Smooth muscle cell (in vitro differentiated cells): ENCODE data around the gene SERTM2. TPM values are rescaled to one million over a fixed set of nuclear protein-coding genes. Genes with fewer than 3 reads are reported as not detected.

Experiments used
- DNase-seq: peaks from one replicate; lab custom pipeline; 2025; ENCODE audit not compliant: unreplicated experiment; lab: John Stamatoyannopoulos, UW
- H2AFZ ChIP-seq: fragments of 200-600 bp; sonication (generic); 2 replicates; pipeline ENCODE4 v1.6.0; 2016; ENCODE audit warnings: antibody characterized with exemption, low read depth, mild to moderate bottlenecking
- H3F3A ChIP-seq: fragments of 200-600 bp; sonication (generic); 2 replicates; pipeline ENCODE4 v1.6.0; 2017; ENCODE audit warnings: antibody characterized with exemption, low read depth
- H3K27ac ChIP-seq: fragments of 200-600 bp; sonication (generic); 2 replicates; pipeline ENCODE4 v1.5.1; 2016; ENCODE audit warnings: low read depth, mild to moderate bottlenecking
- H3K27me3 ChIP-seq: fragments of 200-600 bp; sonication (generic); 2 replicates; pipeline ENCODE4 v1.6.1; 2016; ENCODE audit warnings: low read depth, mild to moderate bottlenecking
- H3K36me3 ChIP-seq: fragments of 200-600 bp; sonication (generic); 2 replicates; pipeline ENCODE4 v1.5.1; 2016; ENCODE audit warnings: low read depth
- H3K4me1 ChIP-seq: fragments of 200-600 bp; sonication (generic); 2 replicates; pipeline ENCODE4 v1.5.1; 2016; ENCODE audit warnings: low read depth
- H3K4me2 ChIP-seq: fragments of 200-600 bp; sonication (generic); 2 replicates; pipeline ENCODE4 v1.6.0; 2016; ENCODE audit warnings: mild to moderate bottlenecking
- H3K4me3 ChIP-seq: fragments of 200-600 bp; sonication (generic); 2 replicates; pipeline ENCODE4 v1.5.1; 2016; ENCODE audit warnings: mild to moderate bottlenecking
- H3K79me2 ChIP-seq: fragments of 200-600 bp; sonication (generic); 2 replicates; pipeline ENCODE4 v1.6.0; 2016; ENCODE audit warnings: low read depth, mild to moderate bottlenecking
- H3K9ac ChIP-seq: fragments of 200-600 bp; sonication (generic); 2 replicates; pipeline ENCODE4 v1.6.0; 2016; ENCODE audit warnings: low read depth
- H3K9me3 ChIP-seq: fragments of 200-600 bp; sonication (generic); replicated peaks from 2 replicates; pipeline ENCODE4 v1.5.1; 2016; ENCODE audit warnings: low read depth
- H4K20me1 ChIP-seq: fragments of 200-600 bp; sonication (generic); 2 replicates; pipeline ENCODE4 v1.6.0; 2016; ENCODE audit warnings: low read depth
- CTCF ChIP-seq: fragments of 200-600 bp; sonication (generic); IDR thresholded peaks from 2 replicates; pipeline ENCODE4 v1.5.1; 2017; ENCODE audit warnings: borderline replicate concordance, mild to moderate bottlenecking, antibody characterized with exemption; ENCODE audit not compliant: insufficient read depth, poor library complexity, severe bottlenecking
- WGBS: methylation state at CpG from one replicate; pipeline ENCODE4 v1.1.7; 2016; ENCODE audit warnings: low lambda C conversion rate; 5-methylcytosine and 5-hydroxymethylcytosine counted together
- polyA plus RNA-seq: library from polyadenylated mRNA; unstranded; fragments of >200 nt; fragmentation: Nextera tagmentation; extraction: Ambion mirVana; gene quantifications from 2 replicates; pipeline ENCODE4 v1.2.1, GENCODE V29; 2016
- total RNA-seq: library from RNA; depleted of rRNA; stranded (reverse); fragments of >200 nt; gene quantifications from 2 replicates; pipeline ENCODE4 v1.2.3, GENCODE V29; 2014

The SERTM2 gene
- total and polyA plus RNA-seq, 2 experiments from 2014 or later, result 0.31 to 0.55 TPM

DNA sequence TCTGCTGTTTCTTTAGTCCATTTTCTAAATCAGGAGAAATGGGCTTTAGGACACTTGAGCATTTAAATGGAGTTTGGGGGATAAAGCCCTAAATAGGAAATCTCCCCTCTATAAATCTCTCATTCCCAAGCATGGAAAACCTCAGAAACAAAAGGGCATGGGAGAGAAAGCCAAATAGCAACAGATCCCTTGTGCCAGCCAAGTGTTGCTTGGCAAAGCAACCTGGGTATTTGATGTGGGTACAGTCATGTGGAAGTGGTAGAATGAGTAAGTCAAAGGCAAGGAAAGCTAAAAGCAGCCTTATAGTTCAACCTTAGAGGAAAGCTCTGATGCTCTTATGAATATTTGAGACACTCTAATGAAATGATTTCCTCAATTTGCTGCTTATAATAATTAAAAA is 29.5 kb upstream of the SERTM2 start:
- H3K4me2 ChIP-seq, result no peak overlapping the region
- H3K36me3 ChIP-seq, result no peaks in the 10 kb centered on the region
- H3K27me3 ChIP-seq, result no peaks in the 10 kb centered on the region
- no peak for DNase-seq
- H4K20me1 ChIP-seq, result no peaks in the 10 kb centered on the region
- no peak overlapping the region for H2AFZ ChIP-seq
- no peak overlapping the region for H3K4me3 ChIP-seq
- no peaks in the 10 kb centered on the region for H3K9me3 ChIP-seq
- H3F3A ChIP-seq, result no peaks in the 10 kb centered on the region
- no peak overlapping the region for H3K27ac ChIP-seq
- TF ChIP-seq CTCF, result no peak
- H3K9ac ChIP-seq, result no peak overlapping the region
- no peaks in the 10 kb centered on the region for H3K79me2 ChIP-seq
- no peaks in the 10 kb centered on the region for H3K4me1 ChIP-seq

DNA sequence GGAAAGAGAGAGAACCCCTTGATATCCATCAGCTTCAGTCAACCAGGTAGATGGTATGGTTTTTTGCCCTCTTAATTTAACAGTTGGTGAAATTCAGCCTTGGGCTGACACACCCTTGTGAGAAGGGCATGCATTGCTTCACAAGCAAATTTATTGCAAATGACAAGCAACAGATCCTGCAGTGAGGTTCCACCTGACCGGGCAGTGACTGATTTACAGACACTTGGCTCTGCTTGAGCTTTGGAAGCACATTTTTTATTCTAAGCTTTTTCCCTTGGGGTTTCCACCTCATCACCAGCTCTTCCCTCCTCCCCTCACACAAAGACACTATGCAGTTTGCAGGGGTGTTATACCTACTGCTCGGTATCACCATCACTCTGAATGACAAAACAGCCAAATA is 28.3 kb upstream of the SERTM2 start:
- H3K27me3 ChIP-seq, result no peaks in the 10 kb centered on the region
- no peaks in the 10 kb centered on the region for H3K4me1 ChIP-seq
- no peak overlapping the region for H3K4me2 ChIP-seq
- no peaks in the 10 kb centered on the region for H3K9me3 ChIP-seq
- H2AFZ ChIP-seq, result no peak overlapping the region
- H3F3A ChIP-seq, result no peaks in the 10 kb centered on the region
- no peak overlapping the region for H3K4me3 ChIP-seq
- no peak overlapping the region for H3K9ac ChIP-seq
- WGBS, result 73% methylated on average over 2 of the region's 2 CpGs
- H4K20me1 ChIP-seq, result no peaks in the 10 kb centered on the region
- TF ChIP-seq CTCF, result no peak
- DNase-seq, result no peak
- no peaks in the 10 kb centered on the region for H3K79me2 ChIP-seq
- H3K36me3 ChIP-seq, result no peaks in the 10 kb centered on the region
- H3K27ac ChIP-seq, result no peak overlapping the region

- Histone ChIP-seq H3K9ac (no peak overlapping the region), H3K4me1 (no peaks in the 10 kb centered on the region), H3K36me3 (no peaks in the 10 kb centered on the region), H2AFZ (no peak overlapping the region), H3K27me3 (no peaks in the 10 kb centered on the region), H3K9me3 (no peaks in the 10 kb centered on the region), H3K4me3 (no peak overlapping the region), H3K4me2 (no peak overlapping the region), H3K79me2 (no peaks in the 10 kb centered on the region), H3K27ac (no peak overlapping the region), H3F3A (no peaks in the 10 kb centered on the region), H4K20me1 (no peaks in the 10 kb centered on the region)
- no peak for TF ChIP-seq CTCF
- no peak for DNase-seq
Measured at GRCh38 chrX:111483881-111484280, 27.6 kb upstream of the SERTM2 start.

DNA sequence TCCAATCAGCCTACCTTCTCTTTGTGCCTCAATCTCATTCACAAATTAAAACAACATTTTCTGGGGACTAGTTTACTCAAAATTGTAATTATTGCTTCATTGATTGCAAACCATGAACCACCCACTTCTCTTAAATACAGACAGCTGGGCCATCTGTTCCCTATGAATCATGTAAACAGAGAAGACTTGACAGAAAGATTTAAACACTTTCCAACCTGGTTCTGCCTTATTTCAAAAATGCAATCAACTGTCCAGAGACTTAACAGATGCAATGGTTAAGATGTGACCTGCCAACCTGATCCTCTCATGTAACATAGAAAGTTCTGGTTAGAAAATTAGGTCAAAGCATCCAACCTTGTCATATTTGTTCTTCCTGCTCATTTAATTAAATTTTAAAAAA is 20.8 kb upstream of the SERTM2 start:
- peak overlapping the region; percentile 53 for H3K27ac ChIP-seq
- no peaks in the 10 kb centered on the region for H3K9me3 ChIP-seq
- no peaks in the 10 kb centered on the region for H3K4me1 ChIP-seq
- H2AFZ ChIP-seq, result no peak overlapping the region
- H3K27me3 ChIP-seq, result no peaks in the 10 kb centered on the region
- H3K4me2 ChIP-seq, result no peak overlapping the region
- H3K4me3 ChIP-seq, result no peak overlapping the region
- H4K20me1 ChIP-seq, result no peaks in the 10 kb centered on the region
- no peak overlapping the region for H3K9ac ChIP-seq
- no peak for DNase-seq
- H3K36me3 ChIP-seq, result no peaks in the 10 kb centered on the region
- no peak for TF ChIP-seq CTCF
- no peaks in the 10 kb centered on the region for H3F3A ChIP-seq
- H3K79me2 ChIP-seq, result no peaks in the 10 kb centered on the region
